Measurements from ENCODE around the gene TUBB2B.

TUBB2B gene

DNA sequence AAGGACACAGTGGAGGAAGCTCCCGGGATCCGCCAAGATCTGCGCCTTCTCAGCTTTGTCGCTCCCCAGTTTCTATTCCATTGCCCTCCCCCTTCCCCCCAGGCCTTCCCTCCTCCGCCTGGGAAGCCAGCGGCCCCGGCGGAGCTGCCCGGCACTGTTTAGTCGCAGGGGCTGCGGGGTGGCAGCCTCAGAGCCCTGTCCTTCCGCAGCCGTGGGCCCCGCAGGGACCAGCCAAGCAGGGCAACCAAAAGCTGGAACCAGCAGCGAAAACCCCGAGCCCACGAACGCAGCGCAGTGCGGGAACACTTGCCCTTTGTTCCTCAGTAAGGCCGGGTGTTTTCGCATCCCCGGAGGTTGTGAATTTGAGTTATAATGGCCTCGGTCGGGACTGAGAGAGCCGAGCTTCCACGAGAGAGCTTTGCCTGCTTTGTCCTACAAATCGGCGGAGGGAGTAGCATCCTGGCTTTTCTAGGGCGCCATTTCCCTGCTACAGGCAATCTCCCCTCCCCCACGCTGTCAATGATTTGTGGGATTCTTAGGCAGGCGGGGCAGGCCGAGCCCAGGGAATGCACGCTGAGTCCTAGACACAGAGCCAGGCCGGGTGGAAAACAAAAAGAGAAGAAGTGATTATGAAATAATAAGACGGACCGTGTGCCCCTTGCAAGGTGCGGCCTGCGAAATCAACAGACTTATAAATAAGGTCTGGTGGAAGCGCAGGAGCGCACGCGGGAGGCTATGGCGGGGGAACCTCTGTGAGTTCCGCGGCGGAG, 4.0 kb upstream of the TUBB2B start:
- H3K9ac ChIP-seq (ENCODE audit: low read depth, low read length): peak overlapping the region; percentile 70
- H3K27ac ChIP-seq (ENCODE audit: low read depth, low read length): peak overlapping the region; percentile 88
- H3K9me3 ChIP-seq (ENCODE audit: control insufficient read depth, insufficient read depth, low read length): no peaks in the 10 kb centered on the region
- H3K36me3 ChIP-seq (ENCODE audit: control insufficient read depth, insufficient read depth, low read length): peaks cover under 1% of the 10 kb centered on the region; the same call in 1 of the 2 replicates
- peaks cover 25% of the 10 kb centered on the region for H3K4me1 ChIP-seq (ENCODE audit: control insufficient read depth, insufficient read depth, low read length)
- peaks cover 43% of the 10 kb centered on the region for H3K27me3 ChIP-seq (ENCODE audit: control insufficient read depth, insufficient read depth, low read length)
- H3K4me3 ChIP-seq (ENCODE audit: low read depth, low read length): peak overlapping the region; percentile 92

DNA sequence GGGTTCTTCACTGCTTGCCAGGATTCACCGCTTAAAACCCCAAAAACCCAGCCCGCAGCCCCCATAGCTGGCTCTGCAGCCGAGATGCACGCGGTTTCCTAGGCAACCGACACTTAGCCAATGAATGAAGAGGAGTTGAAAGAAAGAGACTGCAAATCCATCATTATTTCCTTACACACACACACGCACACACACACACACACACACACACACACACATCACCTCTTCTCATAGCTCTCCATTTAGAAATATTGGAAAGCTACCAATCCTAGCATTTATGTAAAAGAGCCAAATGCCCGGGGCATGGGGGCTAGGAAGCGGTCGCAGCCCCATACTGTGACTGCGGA, 3.4 kb upstream of the TUBB2B start:
- peaks cover 6% of the 10 kb centered on the region for H3K36me3 ChIP-seq (ENCODE audit: control insufficient read depth, insufficient read depth, low read length)
- peak overlapping the region; percentile 88 for H3K27ac ChIP-seq (ENCODE audit: low read depth, low read length)
- H3K4me3 ChIP-seq (ENCODE audit: low read depth, low read length): peak overlapping the region; percentile 92
- H3K9ac ChIP-seq (ENCODE audit: low read depth, low read length): peak overlapping the region; percentile 70; the same call in 1 of the 2 replicates
- no peaks in the 10 kb centered on the region for H3K9me3 ChIP-seq (ENCODE audit: control insufficient read depth, insufficient read depth, low read length)
- peaks cover 43% of the 10 kb centered on the region for H3K27me3 ChIP-seq (ENCODE audit: control insufficient read depth, insufficient read depth, low read length)
- peaks cover 30% of the 10 kb centered on the region for H3K4me1 ChIP-seq (ENCODE audit: control insufficient read depth, insufficient read depth, low read length)

DNA sequence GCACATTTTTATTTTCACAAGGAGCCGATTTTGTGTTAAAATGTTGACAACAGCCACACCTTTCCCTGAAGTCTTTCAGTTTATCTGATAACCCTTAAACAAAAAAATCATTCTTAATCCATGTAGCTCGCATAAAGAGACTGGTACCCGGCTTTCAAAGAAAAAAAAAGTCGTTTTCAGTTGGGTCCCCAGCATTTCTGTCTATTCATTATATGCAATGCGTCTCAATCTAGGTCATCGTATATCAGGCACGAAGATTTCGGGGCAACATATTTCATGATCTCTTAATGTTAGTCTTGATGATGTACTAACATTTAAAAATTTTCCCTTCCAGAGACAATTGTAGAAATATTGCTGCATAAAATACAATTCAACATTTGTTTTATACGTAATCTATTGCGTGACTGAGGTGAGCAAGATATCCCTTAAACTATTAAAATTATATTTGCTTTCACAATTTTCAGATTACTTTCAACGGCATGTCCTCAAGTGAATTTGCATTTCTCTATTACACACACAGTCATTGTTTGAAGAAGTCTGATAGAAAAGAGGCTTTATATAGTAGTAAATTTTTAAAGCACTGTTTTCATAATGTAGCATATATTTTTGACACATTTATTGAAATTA, 2.9 kb upstream of the TUBB2B start:
- Histone ChIP-seq H3K27me3 (ENCODE audit: control insufficient read depth, insufficient read depth, low read length) (peaks cover 43% of the 10 kb centered on the region), H3K9me3 (ENCODE audit: control insufficient read depth, insufficient read depth, low read length) (no peaks in the 10 kb centered on the region), H3K27ac (ENCODE audit: low read depth, low read length) (no peak overlapping the region), H3K4me1 (ENCODE audit: control insufficient read depth, insufficient read depth, low read length) (peaks cover 28% of the 10 kb centered on the region), H3K36me3 (ENCODE audit: control insufficient read depth, insufficient read depth, low read length) (peaks cover 10% of the 10 kb centered on the region), H3K4me3 (ENCODE audit: low read depth, low read length) (peak overlapping the region; percentile 92), H3K9ac (ENCODE audit: low read depth, low read length) (no peak overlapping the region)

DNA sequence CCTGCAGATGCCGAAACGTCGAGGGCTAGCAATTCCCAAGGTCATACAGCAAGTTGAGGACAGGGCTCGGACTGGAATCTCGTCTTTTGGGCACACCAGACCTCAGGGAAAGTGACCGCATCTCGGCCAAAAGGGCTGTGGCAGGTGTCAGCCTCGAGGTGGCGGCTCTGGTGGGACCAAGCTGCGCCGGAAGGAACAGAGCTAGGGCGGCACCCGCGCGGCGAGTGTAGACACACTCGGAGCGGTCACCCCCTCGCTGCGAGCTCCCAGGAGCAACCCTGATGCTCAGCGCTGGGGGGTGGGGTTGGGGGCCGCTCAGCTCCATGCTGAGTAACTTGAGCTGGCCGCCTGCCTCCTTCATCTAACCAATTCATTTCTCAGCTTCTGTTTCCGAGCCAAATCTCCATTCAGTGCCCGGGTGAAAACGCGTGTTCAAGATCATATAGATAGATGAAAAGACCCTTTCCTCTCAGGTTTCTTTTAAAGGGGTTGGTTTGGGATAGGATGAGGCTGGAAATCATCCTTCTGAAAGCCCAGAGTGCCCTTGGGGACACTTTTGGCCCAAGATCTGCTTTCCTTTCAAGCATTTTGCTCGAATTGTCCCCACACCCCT, 2.2 kb upstream of the TUBB2B start:
- peaks cover 26% of the 10 kb centered on the region for H3K4me1 ChIP-seq (ENCODE audit: control insufficient read depth, insufficient read depth, low read length)
- H3K4me3 ChIP-seq (ENCODE audit: low read depth, low read length): peak overlapping the region; percentile 92
- H3K36me3 ChIP-seq (ENCODE audit: control insufficient read depth, insufficient read depth, low read length): peaks cover 10% of the 10 kb centered on the region

DNA sequence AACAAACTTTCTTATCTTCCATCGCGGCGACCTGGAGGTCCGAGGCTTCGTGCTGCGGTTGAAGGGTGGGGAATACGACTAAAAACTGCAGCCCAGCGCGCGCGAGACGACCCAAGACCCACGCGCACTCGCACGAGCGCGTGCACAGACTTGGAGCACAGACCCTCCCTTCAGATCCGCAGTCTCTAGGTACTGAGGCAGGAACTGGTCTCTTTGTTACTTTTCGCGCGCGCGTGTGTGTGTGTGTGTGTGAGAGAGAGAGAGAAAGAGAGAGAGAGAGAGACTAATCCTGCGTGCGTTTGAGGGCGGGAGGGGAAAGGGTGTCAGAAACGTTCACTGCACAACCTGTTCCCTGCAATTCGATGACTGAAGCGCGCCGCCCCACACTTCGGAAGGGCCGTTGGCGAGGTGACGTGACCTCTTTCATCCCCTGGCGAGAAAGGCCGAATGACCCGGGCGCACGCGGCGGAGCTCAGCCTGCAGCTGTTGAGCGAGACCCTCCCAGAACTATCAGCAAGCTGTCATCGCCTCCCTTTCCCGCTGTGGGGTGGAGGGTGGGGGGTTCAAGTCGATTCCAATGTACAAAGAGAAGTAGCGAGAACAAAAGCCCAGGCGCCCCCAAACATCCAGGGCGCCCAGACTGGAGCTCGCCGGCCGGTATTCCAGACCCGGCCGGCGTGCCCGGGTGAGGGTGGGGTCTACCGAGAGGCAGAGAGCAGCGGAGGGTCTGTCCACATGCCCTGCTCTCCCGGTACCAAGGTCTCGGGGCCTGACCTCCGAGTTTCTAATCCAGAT, 1.5 kb upstream of the TUBB2B start:
- Histone ChIP-seq H3K27ac (ENCODE audit: low read depth, low read length) (peak overlapping the region; percentile 64), H3K9ac (ENCODE audit: low read depth, low read length) (no peak overlapping the region), H3K9me3 (ENCODE audit: control insufficient read depth, insufficient read depth, low read length) (no peaks in the 10 kb centered on the region), H3K4me3 (ENCODE audit: low read depth, low read length) (peak overlapping the region; percentile 92), H3K36me3 (ENCODE audit: control insufficient read depth, insufficient read depth, low read length) (peaks cover 16% of the 10 kb centered on the region), H3K4me1 (ENCODE audit: control insufficient read depth, insufficient read depth, low read length) (peaks cover 26% of the 10 kb centered on the region), H3K27me3 (ENCODE audit: control insufficient read depth, insufficient read depth, low read length) (peaks cover 43% of the 10 kb centered on the region)

More for the DNA sequence above, 2.2 kb upstream of the TUBB2B start:
- H3K27ac ChIP-seq (ENCODE audit: low read depth, low read length): peak overlapping the region; percentile 0
- H3K9ac ChIP-seq (ENCODE audit: low read depth, low read length): no peak overlapping the region
- H3K27me3 ChIP-seq (ENCODE audit: control insufficient read depth, insufficient read depth, low read length): peaks cover 43% of the 10 kb centered on the region
- no peaks in the 10 kb centered on the region for H3K9me3 ChIP-seq (ENCODE audit: control insufficient read depth, insufficient read depth, low read length)

DNA sequence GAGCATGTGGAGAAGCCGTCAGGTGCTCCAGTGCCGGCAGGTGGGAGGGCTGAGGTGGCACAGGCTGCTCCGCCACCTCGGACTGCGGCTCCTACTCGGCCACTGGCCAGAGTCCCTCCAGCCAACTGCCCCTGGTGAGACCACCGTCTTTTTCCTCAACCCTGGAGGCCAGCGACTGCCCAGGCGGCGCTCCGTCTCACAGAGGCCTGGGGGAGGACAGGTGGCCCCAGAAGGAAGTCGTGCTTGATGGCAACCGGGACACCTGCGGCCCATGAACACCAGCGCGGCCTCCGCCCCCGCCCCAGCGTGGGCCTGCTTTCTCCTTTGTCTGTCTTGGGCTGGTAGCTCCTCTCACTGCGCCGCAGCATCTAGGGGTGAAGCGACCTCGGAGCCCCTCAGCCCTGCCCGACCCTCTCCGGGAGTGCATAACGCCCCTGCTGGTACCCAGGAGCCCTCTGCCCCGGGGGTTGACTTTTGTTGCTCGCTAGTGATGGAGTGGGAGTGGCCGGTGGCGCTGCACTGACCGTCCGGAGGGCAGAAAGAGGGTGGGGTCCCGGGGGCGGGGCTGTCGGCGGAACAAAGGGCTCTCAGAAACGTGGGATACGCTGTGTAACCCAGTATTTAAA, 706 bp upstream of the TUBB2B start:
- Histone ChIP-seq H3K9ac (ENCODE audit: low read depth, low read length) (peak overlapping the region; percentile 74), H3K36me3 (ENCODE audit: control insufficient read depth, insufficient read depth, low read length) (peaks cover 23% of the 10 kb centered on the region), H3K27me3 (ENCODE audit: control insufficient read depth, insufficient read depth, low read length) (peaks cover 40% of the 10 kb centered on the region), H3K9me3 (ENCODE audit: control insufficient read depth, insufficient read depth, low read length) (no peaks in the 10 kb centered on the region), H3K4me3 (ENCODE audit: low read depth, low read length) (peak overlapping the region; percentile 92), H3K27ac (ENCODE audit: low read depth, low read length) (peak overlapping the region; percentile 89), H3K4me1 (ENCODE audit: control insufficient read depth, insufficient read depth, low read length) (peaks cover 26% of the 10 kb centered on the region)

DNA sequence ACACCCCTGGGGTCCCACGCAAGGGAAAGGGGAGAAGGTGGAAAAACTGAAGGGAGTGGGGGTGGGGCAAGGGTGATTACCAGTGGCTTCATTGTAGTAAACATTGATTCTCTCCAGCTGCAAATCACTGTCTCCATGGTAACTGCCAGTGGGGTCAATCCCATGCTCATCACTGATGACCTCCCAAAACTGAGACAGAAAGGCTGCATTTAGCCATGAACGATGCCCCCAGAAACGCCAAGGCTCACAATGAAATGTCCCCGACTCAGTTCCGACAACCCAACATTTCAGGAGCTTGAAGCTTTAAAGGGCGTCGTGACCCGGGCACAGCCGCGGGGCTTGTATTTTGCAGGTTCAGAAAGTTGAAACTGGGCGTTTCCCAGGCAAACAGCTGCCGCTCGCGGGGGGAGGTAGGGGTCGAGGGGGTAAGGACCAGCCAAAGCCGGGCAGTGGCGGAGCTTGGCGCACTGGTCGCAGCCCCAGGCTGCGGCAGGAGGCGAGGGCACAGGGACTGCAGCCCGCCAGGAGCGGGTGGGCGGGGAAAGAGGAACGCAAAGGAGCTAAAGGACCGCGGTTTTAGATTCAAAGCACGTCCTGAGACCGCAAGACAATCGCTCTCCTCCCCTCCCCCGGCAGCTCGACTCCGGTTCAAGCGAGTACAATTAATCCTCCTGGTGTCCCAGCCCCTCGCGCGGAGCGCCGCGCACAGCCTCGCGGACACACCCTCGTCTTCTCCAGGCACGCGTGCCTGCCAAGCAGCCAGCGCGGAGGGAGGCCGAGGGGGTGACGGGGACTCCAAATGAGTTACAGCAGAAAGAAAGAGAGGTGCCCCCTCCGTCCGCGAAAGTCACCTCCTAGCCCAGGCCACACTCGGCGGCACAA, 731 bp downstream of the TUBB2B start:
- Histone ChIP-seq H3K27me3 (ENCODE audit: control insufficient read depth, insufficient read depth, low read length) (peaks cover 25% of the 10 kb centered on the region), H3K36me3 (ENCODE audit: control insufficient read depth, insufficient read depth, low read length) (peaks cover 23% of the 10 kb centered on the region), H3K27ac (ENCODE audit: low read depth, low read length) (peak overlapping the region; percentile 76), H3K9ac (ENCODE audit: low read depth, low read length) (peak overlapping the region; percentile 84), H3K4me1 (ENCODE audit: control insufficient read depth, insufficient read depth, low read length) (peaks cover 26% of the 10 kb centered on the region), H3K4me3 (ENCODE audit: low read depth, low read length) (peak overlapping the region; percentile 92), H3K9me3 (ENCODE audit: control insufficient read depth, insufficient read depth, low read length) (no peaks in the 10 kb centered on the region)

DNA sequence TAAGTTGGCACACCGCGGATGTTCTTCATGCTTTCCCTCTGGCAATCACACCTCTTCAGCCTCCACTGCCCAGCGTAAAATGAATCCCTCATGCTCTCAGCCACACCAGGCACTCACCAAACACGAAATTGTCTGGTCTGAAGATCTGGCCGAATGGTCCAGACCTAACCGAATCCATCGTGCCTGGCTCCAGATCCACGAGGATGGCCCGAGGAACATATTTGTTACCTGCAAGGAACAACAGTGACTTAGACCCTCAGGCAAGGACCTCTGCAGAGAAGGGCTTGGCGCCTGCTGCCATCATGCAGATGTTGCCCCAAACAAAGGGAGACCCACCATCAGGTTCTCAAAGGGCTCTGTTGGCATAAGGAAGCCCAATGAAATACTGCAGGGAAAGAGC, 1.4 kb downstream of the TUBB2B start:
- Histone ChIP-seq H3K4me3 (ENCODE audit: low read depth, low read length) (peak overlapping the region; percentile 92), H3K9ac (ENCODE audit: low read depth, low read length) (peak overlapping the region; percentile 84; the same call in 1 of the 2 replicates), H3K9me3 (ENCODE audit: control insufficient read depth, insufficient read depth, low read length) (no peaks in the 10 kb centered on the region), H3K27me3 (ENCODE audit: control insufficient read depth, insufficient read depth, low read length) (peaks cover 24% of the 10 kb centered on the region), H3K27ac (ENCODE audit: low read depth, low read length) (no peak overlapping the region), H3K4me1 (ENCODE audit: control insufficient read depth, insufficient read depth, low read length) (peaks cover 25% of the 10 kb centered on the region), H3K36me3 (ENCODE audit: control insufficient read depth, insufficient read depth, low read length) (peaks cover 23% of the 10 kb centered on the region)

DNA sequence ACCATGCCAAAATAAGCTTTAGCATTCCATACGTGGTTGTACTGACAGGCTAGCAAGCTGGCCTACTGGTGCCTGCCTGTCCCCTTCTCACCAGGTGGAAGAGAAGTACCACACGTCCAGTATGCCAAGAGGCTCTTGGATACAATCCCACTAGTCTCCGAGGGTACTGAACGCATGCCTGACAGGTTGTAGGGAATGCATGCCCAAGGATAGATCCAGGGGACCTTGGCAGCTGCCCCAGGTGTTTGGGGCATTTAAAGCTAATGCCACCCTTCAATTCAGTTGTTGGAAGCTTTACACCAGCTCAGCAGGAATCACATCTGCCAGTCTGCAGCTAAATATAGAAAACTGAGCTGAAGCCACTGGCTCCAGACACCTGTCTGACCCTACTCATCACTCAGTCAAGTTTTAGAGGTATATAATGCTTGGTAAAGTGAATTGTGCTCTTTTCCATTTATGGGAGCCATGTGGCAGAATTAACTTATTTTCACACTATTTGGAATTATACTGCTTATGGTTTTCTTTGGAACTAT, 4.9 kb downstream of the TUBB2B start:
- Histone ChIP-seq H3K4me3 (ENCODE audit: low read depth, low read length) (no peak overlapping the region), H3K9me3 (ENCODE audit: control insufficient read depth, insufficient read depth, low read length) (no peaks in the 10 kb centered on the region), H3K27ac (ENCODE audit: low read depth, low read length) (no peak overlapping the region), H3K9ac (ENCODE audit: low read depth, low read length) (no peak overlapping the region), H3K27me3 (ENCODE audit: control insufficient read depth, insufficient read depth, low read length) (no peaks in the 10 kb centered on the region), H3K36me3 (ENCODE audit: control insufficient read depth, insufficient read depth, low read length) (peaks cover 23% of the 10 kb centered on the region), H3K4me1 (ENCODE audit: control insufficient read depth, insufficient read depth, low read length) (peaks cover 7% of the 10 kb centered on the region; the same call in 1 of the 2 replicates)

Measured in HUES48 (cell line).